Ectodermal cell (in vitro differentiated cells): ENCODE measurements around the gene LSS.
"Not testable (repeated sequence)": the region's sequence is repeated elsewhere in the genome, so short reads cannot be mapped to it uniquely, and the experiment has no call there.

Source experiments
- H3K27ac ChIP-seq: 2 replicates; pipeline ENCODE4 v1.7.0; 2013; ENCODE audit warnings: mild to moderate bottlenecking, low read depth, low read length; ENCODE audit not compliant: insufficient read depth, poor library complexity, severe bottlenecking
- H3K27me3 ChIP-seq: 2 replicates; pipeline ENCODE4 v1.7.0; 2013; ENCODE audit warnings: mild to moderate bottlenecking, low read length; ENCODE audit not compliant: insufficient read depth, control insufficient read depth, poor library complexity, severe bottlenecking
- H3K36me3 ChIP-seq: one replicate; pipeline ENCODE4 v1.7.0; 2013; ENCODE audit warnings: low read length; ENCODE audit not compliant: control insufficient read depth, insufficient read depth
- H3K4me1 ChIP-seq: one replicate; pipeline ENCODE4 v1.7.0; 2013; ENCODE audit warnings: low read length; ENCODE audit not compliant: control insufficient read depth, insufficient read depth
- H3K4me3 ChIP-seq: 2 replicates; pipeline ENCODE4 v1.7.0; 2013; ENCODE audit warnings: low read depth, low read length, control low read depth; ENCODE audit not compliant: insufficient read depth
- H3K9me3 ChIP-seq: 2 replicates; pipeline ENCODE4 v1.7.0; 2013; ENCODE audit warnings: mild to moderate bottlenecking, low read length, moderate library complexity; ENCODE audit not compliant: control insufficient read depth
- WGBS, 2 experiments: methylation state at CpG; one replicate each; pipeline ENCODE4 v1.1.7; 2013; ENCODE audit warnings: missing lambda C conversion rate in 2 of 2; 5-methylcytosine and 5-hydroxymethylcytosine counted together

LSS gene

DNA sequence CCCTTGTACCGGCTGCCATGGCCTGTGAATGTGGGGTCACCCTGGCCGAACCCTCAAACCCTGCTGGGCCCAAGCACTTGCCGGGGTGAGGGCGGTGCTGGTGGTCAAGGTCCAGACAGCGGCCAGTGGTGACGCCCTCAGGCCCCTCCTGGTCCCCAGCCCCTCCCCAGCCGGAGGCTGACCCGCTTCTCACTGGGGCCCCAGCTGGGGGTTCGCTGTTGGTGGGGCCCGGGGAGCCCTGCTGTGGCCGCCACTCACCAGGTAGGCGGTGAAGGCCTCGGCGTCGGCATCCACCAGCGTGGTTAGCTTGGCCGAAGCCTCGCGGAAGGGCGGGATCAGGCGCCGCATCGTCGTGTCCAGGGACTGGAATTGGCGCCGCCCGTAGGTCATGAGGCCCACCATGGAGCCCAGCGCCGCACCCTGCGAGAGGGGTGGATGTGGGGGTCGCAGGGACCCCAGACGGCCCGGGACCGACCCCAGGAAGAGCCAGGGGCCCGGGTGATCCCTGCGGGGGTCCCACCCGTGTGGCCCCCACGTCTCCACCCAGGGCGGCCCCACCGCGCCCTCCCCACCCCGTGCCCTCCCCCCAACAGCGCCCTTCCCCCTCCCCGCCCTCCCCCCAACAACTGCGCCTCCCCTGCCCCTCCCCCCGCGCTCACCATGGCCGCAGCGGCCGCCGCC is 83.3 kb downstream of the LSS start:
- no peak overlapping the region for H3K27ac ChIP-seq
- H3K27me3 ChIP-seq: no peaks in the 10 kb centered on the region
- no peaks in the 10 kb centered on the region for H3K9me3 ChIP-seq
- H3K4me3 ChIP-seq: no peak overlapping the region
- peaks cover 3% of the 10 kb centered on the region for H3K4me1 ChIP-seq
- WGBS, 2 experiments: 95 to 96% methylated on average over 45 of the region's 51 CpGs
- no peaks in the 10 kb centered on the region for H3K36me3 ChIP-seq

DNA sequence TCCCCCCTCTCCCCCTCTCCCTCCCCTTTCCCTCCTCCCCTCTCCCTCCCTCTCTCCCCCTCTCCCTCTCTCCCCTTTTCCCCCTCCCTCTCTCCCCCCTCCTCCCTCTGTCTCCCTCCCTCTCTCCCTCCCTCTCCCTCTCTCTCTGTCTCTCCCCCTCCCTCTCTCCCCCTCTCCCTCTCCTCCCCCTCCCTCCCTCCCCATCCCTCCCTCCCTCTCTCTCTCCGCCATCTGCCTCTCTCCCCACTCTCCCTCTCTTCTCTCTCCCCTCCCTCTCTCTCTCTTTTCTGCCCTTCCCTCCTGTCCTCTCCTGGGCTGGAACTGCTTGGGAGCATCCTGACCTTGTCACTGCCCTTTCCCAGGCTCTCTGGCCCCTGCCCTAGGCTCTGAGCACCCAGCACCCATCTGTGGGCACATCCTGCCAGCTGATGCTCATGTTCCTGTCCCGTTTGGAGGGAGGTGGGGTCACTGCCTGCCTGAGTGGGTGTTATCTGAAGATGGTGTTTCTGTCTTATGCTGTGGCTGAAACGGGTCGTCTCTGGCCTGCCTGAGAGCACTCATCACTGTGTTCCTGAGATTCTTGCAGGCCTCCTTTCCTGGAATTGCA is 84.0 kb downstream of the LSS start:
- H3K27me3 ChIP-seq: no peaks in the 10 kb centered on the region
- H3K4me1 ChIP-seq: no peaks in the 10 kb centered on the region
- 55 to 58% methylated on average over 4 of the region's 4 CpGs for WGBS, 2 experiments
- no peaks in the 10 kb centered on the region for H3K36me3 ChIP-seq
- H3K9me3 ChIP-seq: no peaks in the 10 kb centered on the region
- H3K27ac ChIP-seq: no peak overlapping the region
- H3K4me3 ChIP-seq: no peak overlapping the region

DNA sequence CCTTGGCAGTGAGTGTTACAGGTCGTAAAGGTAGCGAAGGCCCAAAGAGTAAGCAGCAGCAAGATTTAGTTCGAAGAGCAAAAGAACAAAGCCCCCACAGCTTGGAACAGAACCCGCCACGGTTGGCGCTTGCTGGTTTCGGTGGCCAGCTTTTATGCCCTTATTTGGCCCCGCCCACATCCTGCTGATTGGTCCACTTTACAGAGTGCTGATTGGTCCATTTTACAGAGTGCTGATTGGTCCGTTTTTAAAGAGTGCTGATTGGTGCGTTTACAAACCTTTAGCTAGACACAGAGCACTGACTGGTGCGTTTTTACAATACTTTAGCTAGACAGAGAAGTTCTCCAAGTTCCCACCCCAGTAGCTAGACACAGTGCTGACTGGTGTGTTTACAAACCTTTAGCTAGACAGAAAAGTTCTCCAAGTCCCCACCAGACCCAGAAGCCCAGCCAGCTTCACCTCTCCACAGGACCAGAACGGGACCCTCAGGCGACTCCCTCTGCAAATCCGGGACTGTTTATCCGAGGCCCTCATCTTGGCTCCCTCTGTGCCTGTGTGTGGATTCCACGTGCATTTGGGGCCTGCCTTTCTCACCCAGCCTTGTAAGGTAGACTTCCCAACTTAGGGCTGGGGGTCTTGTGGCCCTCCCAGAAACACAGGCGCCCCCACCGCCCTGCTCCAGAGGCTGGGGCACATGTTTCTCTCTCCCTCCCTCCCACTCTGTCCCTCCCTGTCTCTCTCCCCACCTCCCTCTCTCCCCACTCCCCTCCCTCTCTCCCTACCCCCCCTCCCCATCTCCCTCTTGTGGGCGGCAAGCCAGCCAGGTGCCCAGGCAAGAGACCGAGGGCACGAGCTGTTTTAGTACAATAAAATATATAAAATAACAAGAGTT is 85.7 kb downstream of the LSS start:
- WGBS, 2 experiments: 91 to 92% methylated on average over 18 of the region's 21 CpGs
- no peak overlapping the region for H3K27ac ChIP-seq
- no peaks in the 10 kb centered on the region for H3K9me3 ChIP-seq
- no peaks in the 10 kb centered on the region for H3K36me3 ChIP-seq
- no peaks in the 10 kb centered on the region for H3K4me1 ChIP-seq
- H3K27me3 ChIP-seq: no peaks in the 10 kb centered on the region
- no peak overlapping the region for H3K4me3 ChIP-seq

DNA sequence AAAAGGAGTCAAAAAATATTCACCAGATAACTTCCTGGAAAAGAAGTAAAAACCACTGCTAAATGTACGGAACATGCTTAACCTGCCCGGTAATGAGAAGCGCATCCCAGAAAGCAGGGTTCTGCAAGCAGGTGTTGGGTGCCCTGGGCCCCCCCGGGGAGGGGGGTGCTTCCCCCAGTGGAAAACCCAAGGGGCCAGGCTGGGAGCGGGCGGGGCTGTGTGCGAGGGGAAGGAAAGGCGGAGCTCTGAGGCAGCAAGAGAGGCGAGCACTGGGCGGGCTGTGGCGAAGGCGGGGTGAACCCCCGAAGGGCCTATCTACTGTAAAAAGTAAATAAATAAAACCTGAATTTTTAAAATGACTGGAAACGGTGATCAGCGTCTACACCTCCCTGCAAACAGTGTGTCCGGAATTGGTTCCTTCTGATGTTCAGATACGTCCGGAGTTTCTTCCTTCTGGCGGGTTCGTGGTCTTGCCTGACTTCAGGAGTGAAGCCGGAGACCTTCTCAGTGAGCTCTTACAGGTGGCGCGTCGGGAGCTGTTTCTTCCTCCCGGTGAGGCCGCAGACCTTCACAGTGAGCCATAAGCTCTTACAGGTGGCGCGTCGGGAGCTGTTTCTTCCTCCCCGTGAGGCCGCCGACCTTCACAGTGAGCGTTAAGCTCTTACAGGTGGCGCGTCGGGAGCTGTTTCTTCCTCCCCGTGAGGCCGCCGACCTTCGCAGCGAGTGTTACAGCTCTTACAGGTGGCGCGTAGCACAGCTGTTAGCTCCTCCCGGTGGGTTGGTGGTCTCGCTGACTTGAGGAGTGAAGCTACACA is 86.6 kb downstream of the LSS start:
- Histone ChIP-seq H3K9me3 (no peaks in the 10 kb centered on the region), H3K36me3 (no peaks in the 10 kb centered on the region), H3K4me1 (peaks cover 5% of the 10 kb centered on the region), H3K27me3 (no peaks in the 10 kb centered on the region), H3K4me3 (no peak overlapping the region), H3K27ac (no peak overlapping the region)
- 95 to 96% methylated on average over 45 of the region's 45 CpGs for WGBS, 2 experiments

DNA sequence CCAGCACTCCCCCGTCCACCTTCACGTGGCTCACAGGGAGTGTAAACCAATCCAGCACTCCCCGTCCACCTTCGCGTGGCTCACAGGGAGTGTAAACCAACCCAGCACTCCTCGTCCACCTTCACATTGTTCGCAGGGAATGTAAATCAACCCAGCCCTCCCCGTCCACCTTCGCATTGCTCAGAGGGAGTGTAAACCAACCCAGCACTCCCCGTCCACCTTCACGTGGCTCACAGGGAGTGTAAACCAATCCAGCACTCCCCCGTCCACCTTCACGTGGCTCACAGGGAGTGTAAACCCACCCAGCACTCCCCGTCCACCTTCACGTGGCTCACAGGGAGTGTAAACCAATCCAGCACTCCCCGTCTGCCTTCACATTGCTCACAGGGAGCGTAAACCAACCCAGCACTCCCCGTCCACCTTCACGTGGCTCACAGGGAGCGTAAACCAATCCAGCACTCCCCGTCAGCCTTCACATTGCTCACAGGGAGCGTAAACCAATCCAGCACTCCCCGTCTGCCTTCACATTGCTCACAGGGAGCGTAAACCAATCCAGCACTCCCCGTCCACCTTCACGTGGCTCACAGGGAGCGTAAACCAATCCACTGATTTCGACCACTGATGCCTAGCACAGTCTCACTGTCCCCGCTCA is 88.1 kb downstream of the LSS start:
- not testable (repeated sequence) for H3K4me3 ChIP-seq, H3K27me3 ChIP-seq, H3K4me1 ChIP-seq, H3K9me3 ChIP-seq, H3K27ac ChIP-seq, H3K36me3 ChIP-seq
- 83 to 84% methylated on average over 29 of the region's 29 CpGs for WGBS, 2 experiments

DNA sequence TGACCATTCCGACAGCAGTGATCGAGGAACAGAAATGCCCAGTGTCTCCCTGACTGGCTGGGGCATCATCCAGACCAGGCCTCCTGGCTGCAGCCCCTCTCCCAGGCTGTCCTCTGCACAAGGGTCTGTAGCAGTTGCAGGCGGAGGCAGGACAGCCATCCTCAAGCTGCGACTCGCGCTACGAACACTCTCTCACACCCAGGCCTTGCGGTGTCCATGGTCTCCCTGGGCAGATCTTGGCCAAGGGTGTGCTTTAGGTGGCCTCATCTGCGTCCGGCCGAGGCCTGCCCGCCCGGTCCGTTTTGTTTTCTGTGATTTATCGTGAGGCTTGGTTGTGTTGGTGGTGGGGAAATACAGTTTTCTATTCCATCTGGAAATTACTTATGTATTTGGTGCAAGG is 88.9 kb downstream of the LSS start:
- Histone ChIP-seq H3K27me3 (no peaks in the 10 kb centered on the region), H3K4me1 (peaks cover 6% of the 10 kb centered on the region), H3K36me3 (no peaks in the 10 kb centered on the region), H3K27ac (no peak overlapping the region), H3K4me3 (no peak overlapping the region), H3K9me3 (no peaks in the 10 kb centered on the region)
- 82% methylated on average over 15 of the region's 15 CpGs for WGBS, 2 experiments

DNA sequence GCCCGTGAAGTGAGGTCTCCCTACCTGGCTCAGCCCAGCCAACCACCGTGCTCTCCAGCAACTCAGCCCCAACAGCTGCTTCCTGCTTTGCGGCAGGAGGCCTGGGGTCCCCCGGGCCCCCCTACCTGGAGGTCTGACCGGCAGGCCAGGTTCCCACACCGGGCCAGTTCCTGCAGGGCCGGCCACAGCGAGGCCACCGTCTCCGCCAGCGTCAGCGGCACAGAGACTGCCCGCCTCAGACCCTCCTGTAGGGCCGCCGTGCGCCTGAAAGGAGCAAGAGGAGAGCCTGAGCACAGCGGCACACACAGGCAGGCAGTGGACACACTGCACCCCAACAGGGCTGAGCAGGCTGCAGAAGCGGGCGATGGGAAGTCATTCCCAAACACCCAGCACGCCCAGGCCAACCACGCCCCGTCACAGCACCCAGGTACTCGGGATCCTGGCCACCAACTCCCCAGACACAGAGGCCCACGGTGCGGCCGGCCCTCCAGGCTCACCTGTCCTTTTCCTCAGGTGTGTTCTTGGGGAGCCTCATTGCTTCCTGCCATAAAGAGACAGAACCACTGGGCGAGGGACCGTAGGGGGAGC is 90.1 kb downstream of the LSS start:
- Histone ChIP-seq H3K4me3 (no peak overlapping the region), H3K9me3 (no peaks in the 10 kb centered on the region), H3K27me3 (no peaks in the 10 kb centered on the region), H3K4me1 (peaks cover 6% of the 10 kb centered on the region), H3K36me3 (no peaks in the 10 kb centered on the region), H3K27ac (no peak overlapping the region)
- 94 to 95% methylated on average over 28 of the region's 28 CpGs for WGBS, 2 experiments
